ENCODE measurements around the gene FGD5. TPM values are rescaled to one million over a fixed set of nuclear protein-coding genes. Genes with fewer than 3 reads are reported as not detected.

The FGD5 gene
- total RNA-seq, 1 donor from 2014 or later, result 294 TPM

DNA sequence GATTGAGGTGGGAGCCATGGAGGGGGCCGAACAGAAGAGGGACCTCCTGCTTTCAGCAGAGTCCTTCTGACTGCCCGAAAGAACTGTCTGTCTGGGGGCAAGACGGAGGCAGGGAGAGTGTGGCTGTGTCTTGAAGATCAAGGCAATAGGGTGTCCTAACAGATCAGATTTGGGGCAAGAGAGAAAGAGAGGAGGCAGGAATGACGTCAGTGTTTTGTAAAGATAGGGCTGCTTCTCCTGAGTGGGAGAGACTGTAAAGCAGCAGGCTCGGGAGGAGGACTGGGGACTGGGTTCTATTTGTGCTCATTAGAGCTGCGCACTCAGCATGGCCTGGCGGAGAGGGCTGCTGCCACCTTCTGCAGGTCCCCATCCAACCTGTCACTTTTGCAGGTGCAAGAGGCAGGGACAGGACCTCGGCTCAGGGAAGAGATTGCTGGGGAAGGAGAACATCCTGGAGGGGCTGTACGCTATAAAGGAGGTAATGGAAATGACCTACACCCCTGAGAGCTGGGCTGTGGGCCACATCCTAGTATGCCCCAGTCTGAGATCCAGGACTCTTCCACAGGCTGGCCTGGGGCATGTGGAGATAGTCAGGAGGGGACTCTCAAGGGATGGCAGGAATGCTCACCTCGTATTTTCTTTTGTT is 29.0 kb upstream of the FGD5 start:
- Mint-ChIP-seq H3K27me3 (ENCODE audit: unreplicated experiment) (no peaks in the 10 kb centered on the region), H3K4me1 (ENCODE audit: unreplicated experiment) (peaks cover 13% of the 10 kb centered on the region), H3K27ac (ENCODE audit: unreplicated experiment) (no peak overlapping the region), H3K36me3 (ENCODE audit: low read depth, unreplicated experiment) (no peaks in the 10 kb centered on the region), H3K9me3 (ENCODE audit: unreplicated experiment) (no peaks in the 10 kb centered on the region), H3K4me3 (ENCODE audit: unreplicated experiment) (no peak overlapping the region)
- no peak for DNase-seq (ENCODE audit: low spot score)
- TF ChIP-seq, protein P1, sequence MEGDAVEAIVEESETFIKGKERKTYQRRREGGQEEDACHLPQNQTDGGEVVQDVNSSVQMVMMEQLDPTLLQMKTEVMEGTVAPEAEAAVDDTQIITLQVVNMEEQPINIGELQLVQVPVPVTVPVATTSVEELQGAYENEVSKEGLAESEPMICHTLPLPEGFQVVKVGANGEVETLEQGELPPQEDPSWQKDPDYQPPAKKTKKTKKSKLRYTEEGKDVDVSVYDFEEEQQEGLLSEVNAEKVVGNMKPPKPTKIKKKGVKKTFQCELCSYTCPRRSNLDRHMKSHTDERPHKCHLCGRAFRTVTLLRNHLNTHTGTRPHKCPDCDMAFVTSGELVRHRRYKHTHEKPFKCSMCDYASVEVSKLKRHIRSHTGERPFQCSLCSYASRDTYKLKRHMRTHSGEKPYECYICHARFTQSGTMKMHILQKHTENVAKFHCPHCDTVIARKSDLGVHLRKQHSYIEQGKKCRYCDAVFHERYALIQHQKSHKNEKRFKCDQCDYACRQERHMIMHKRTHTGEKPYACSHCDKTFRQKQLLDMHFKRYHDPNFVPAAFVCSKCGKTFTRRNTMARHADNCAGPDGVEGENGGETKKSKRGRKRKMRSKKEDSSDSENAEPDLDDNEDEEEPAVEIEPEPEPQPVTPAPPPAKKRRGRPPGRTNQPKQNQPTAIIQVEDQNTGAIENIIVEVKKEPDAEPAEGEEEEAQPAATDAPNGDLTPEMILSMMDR (IDR thresholded peaks at IDR 0.05; ENCODE audit: unreplicated experiment), result no peak

DNA sequence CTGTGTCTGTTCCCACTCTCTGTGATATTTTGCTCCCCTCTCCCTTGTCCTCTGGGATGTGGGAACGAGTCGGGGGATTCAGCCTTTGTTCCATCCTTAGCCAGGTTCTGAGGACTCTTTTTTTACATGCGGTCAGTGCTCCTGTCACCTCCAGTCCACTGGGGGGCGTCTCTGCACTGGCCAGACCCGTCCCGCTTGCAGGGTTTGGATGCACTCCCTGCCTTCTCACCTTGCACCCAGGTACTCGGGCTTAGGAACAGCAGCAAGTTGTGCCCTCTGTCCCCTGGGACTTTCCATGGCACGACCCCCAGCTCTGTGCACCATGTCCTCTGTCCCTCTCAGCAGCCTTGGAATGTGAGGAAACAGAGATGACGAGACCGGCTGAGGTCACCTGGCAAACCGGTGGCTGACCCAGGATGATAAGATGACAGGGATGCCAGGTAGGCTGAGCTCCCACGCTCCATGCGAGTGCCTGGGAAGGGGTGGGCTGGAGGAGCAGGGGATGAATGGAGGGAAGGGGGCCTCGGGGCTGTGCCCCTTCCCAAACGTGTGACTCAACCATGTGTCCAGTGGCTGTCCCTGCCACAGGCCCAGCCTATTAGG is 27.3 kb upstream of the FGD5 start:
- TF ChIP-seq, protein P1 (IDR thresholded peaks at IDR 0.05; ENCODE audit: unreplicated experiment), result peak; percentile 59
- H3K4me1 Mint-ChIP-seq (ENCODE audit: unreplicated experiment), result peaks cover 14% of the 10 kb centered on the region

DNA sequence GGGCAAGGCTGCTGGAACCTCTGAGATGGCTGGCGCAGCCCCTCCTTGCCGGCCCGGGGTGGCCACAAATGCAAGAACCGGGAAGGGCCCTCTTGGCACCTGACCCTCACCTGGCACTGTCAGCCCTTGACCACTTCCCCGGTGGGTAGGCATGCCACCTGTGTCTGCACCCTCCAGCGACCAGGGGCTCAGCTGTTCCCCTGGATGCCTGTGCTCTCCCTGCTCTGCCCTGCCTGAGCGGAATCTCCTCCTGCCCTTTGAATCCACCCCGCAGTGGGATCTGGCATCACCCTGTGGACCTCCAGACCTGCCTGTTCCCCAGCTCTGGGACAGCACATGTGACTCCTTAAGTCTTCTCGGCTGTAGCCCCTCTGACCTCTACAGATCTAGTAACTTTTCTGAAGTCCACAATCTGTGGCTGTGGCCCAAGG is 26.1 kb upstream of the FGD5 start:
- DNase-seq (ENCODE audit: low spot score), result no peak
- no peaks in the 10 kb centered on the region for H3K9me3 Mint-ChIP-seq (ENCODE audit: unreplicated experiment)
- H3K27ac Mint-ChIP-seq (ENCODE audit: unreplicated experiment), result no peak overlapping the region
- H3K4me1 Mint-ChIP-seq (ENCODE audit: unreplicated experiment), result peaks cover 14% of the 10 kb centered on the region
- H3K4me3 Mint-ChIP-seq (ENCODE audit: unreplicated experiment), result peak overlapping the region; percentile 51
- H3K36me3 Mint-ChIP-seq (ENCODE audit: low read depth, unreplicated experiment), result no peaks in the 10 kb centered on the region
- TF ChIP-seq, protein P1 (IDR thresholded peaks at IDR 0.05; ENCODE audit: unreplicated experiment), result no peak
- no peaks in the 10 kb centered on the region for H3K27me3 Mint-ChIP-seq (ENCODE audit: unreplicated experiment)

More for the DNA sequence above, 27.3 kb upstream of the FGD5 start:
- H3K27me3 Mint-ChIP-seq (ENCODE audit: unreplicated experiment), result no peaks in the 10 kb centered on the region
- no peak overlapping the region for H3K4me3 Mint-ChIP-seq (ENCODE audit: unreplicated experiment)
- peak; percentile 79 for DNase-seq (ENCODE audit: low spot score)
- H3K36me3 Mint-ChIP-seq (ENCODE audit: low read depth, unreplicated experiment), result no peaks in the 10 kb centered on the region
- no peaks in the 10 kb centered on the region for H3K9me3 Mint-ChIP-seq (ENCODE audit: unreplicated experiment)
- H3K27ac Mint-ChIP-seq (ENCODE audit: unreplicated experiment), result no peak overlapping the region

DNA sequence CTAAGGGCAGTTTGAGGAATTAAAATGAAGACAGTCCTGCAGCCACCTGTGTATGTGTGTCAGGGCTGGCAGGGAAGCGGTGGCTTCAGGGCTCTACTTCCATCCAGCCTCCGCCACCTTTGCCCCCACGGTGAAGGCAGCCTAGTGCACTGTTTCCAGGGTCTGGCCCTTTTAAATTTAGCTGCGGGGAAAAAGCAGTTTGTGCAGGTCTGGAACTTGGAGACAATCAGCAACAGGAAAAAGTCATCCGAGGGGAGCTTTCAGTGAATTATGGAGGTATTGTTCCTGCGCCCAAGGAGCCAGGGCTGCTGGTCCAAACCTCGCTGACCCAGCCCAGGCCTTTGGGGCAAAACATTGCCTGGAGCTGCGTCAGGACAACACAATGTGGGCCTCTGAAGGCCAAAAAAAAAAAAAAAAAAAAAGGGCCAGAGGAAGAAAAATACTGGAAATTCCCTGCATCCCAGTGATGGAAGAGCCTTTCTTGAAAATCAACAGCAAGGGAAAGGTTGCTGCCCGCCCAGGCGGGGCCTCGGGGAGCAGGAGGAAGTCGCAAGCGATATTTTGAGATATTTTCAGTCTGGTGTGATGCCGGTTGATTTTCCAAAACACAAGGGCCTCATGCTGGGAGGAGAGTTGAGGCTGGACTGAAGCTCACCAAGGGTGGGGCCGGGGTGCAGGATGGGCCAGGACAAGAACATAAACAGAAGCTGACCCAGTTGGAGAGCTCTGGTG is 25.5 kb upstream of the FGD5 start:
- Mint-ChIP-seq H3K27ac (ENCODE audit: unreplicated experiment) (no peak overlapping the region), H3K27me3 (ENCODE audit: unreplicated experiment) (no peaks in the 10 kb centered on the region), H3K9me3 (ENCODE audit: unreplicated experiment) (no peaks in the 10 kb centered on the region), H3K36me3 (ENCODE audit: low read depth, unreplicated experiment) (no peaks in the 10 kb centered on the region), H3K4me1 (ENCODE audit: unreplicated experiment) (peaks cover 14% of the 10 kb centered on the region), H3K4me3 (ENCODE audit: unreplicated experiment) (peak overlapping the region; percentile 51)
- TF ChIP-seq, protein P1 (IDR thresholded peaks at IDR 0.05; ENCODE audit: unreplicated experiment), result no peak
- DNase-seq (ENCODE audit: low spot score), result no peak

DNA sequence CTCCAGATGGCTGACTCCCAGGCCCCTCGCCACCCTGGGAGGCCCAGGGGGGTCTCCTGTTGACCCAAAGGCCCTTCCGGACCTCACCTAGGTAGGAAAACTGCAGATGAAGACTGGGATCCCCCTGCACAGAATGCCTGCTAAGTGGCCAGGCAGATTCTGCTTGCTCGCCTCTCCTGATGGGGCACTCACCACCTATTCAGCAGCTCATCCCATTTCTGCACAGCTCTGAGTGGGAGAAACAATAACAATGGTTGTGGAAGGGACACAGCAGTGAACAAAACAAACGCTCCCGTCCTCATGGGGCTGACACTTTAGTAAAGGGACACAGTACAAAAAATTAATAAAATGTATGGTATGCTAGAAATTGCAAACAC is 24.9 kb upstream of the FGD5 start:
- Mint-ChIP-seq H3K4me1 (ENCODE audit: unreplicated experiment) (peaks cover 14% of the 10 kb centered on the region), H3K9me3 (ENCODE audit: unreplicated experiment) (no peaks in the 10 kb centered on the region), H3K36me3 (ENCODE audit: low read depth, unreplicated experiment) (no peaks in the 10 kb centered on the region), H3K27me3 (ENCODE audit: unreplicated experiment) (no peaks in the 10 kb centered on the region), H3K27ac (ENCODE audit: unreplicated experiment) (no peak overlapping the region), H3K4me3 (ENCODE audit: unreplicated experiment) (no peak overlapping the region)
- TF ChIP-seq, protein P1 (IDR thresholded peaks at IDR 0.05; ENCODE audit: unreplicated experiment), result no peak
- no peak for DNase-seq (ENCODE audit: low spot score)

Data from endothelial cell (in vitro differentiated cells).